SJCRH30 (cell line): Measurements from ENCODE around the gene ABHD3. TPM values are rescaled to one million over a fixed set of nuclear protein-coding genes. Genes with fewer than 3 reads are reported as not detected.
"Not testable (repeated sequence)": the region's sequence is repeated elsewhere in the genome, so short reads cannot be mapped to it uniquely, and the experiment has no call there.

ENCODE experiments used
- DNase-seq, 2 experiments: peaks; one replicate each; pipeline ENCODE4 v3.0.0-alpha.2; 2015 to 2020
- H3K27ac ChIP-seq: fragments of 250-450 bp; sonication (Bioruptor Pico); 2 replicates; pipeline ENCODE4 v1.5.1; 2020; ENCODE audit warnings: mild to moderate bottlenecking, moderate library complexity
- H3K27me3 ChIP-seq: fragments of 250-450 bp; sonication (Bioruptor Pico); 2 replicates; pipeline ENCODE4 v1.5.1; 2020; ENCODE audit warnings: mild to moderate bottlenecking, moderate library complexity
- H3K36me3 ChIP-seq: fragments of 250-450 bp; sonication (Bioruptor Pico); 2 replicates; pipeline ENCODE4 v1.5.1; 2020; ENCODE audit warnings: mild to moderate bottlenecking, moderate library complexity
- H3K4me1 ChIP-seq: fragments of 250-450 bp; sonication (Bioruptor Pico); 2 replicates; pipeline ENCODE4 v1.5.1; 2020; ENCODE audit warnings: mild to moderate bottlenecking, moderate library complexity
- H3K4me3 ChIP-seq: fragments of 250-450 bp; sonication (Bioruptor Pico); 2 replicates; pipeline ENCODE4 v1.5.1; 2020; ENCODE audit warnings: mild to moderate bottlenecking, moderate library complexity
- H3K9me3 ChIP-seq: fragments of 250-450 bp; sonication (Bioruptor Pico); replicated peaks from 2 replicates; pipeline ENCODE4 v1.5.1; 2020; ENCODE audit warnings: mild to moderate bottlenecking, moderate library complexity
- total RNA-seq: library from RNA; depleted of rRNA; stranded (reverse); fragments of >200 nt; shearing (Covaris generic); gene quantifications from 2 replicates; pipeline ENCODE4 v1.2.3, GENCODE V29; 2014

ABHD3 gene
- total RNA-seq, 1 experiment from 2014 or later = 13.2 TPM

GRCh38 chr18:21733011-21733410 is 28.4 kb upstream of the ABHD3 start:
- DNase-seq = no peak
- H3K27ac ChIP-seq = no peak overlapping the region
- no peaks in the 10 kb centered on the region for H3K9me3 ChIP-seq
- H3K27me3 ChIP-seq = no peaks in the 10 kb centered on the region
- no peaks in the 10 kb centered on the region for H3K4me1 ChIP-seq
- H3K36me3 ChIP-seq = no peaks in the 10 kb centered on the region
- no peak overlapping the region for H3K4me3 ChIP-seq

GRCh38 chr18:21727702-21728101 is 23.1 kb upstream of the ABHD3 start:
- Histone ChIP-seq H3K27ac (no peak overlapping the region), H3K9me3 (no peaks in the 10 kb centered on the region), H3K36me3 (no peaks in the 10 kb centered on the region), H3K27me3 (no peaks in the 10 kb centered on the region), H3K4me3 (no peak overlapping the region), H3K4me1 (no peaks in the 10 kb centered on the region)
- DNase-seq = no peak

GRCh38 chr18:21725201-21725600 is 20.6 kb upstream of the ABHD3 start:
- Histone ChIP-seq H3K27ac (no peak overlapping the region), H3K4me3 (no peak overlapping the region), H3K36me3 (no peaks in the 10 kb centered on the region), H3K4me1 (no peaks in the 10 kb centered on the region), H3K27me3 (no peaks in the 10 kb centered on the region), H3K9me3 (no peaks in the 10 kb centered on the region)
- DNase-seq = no peak

- no peaks in the 10 kb centered on the region for H3K4me1 ChIP-seq
- H3K27ac ChIP-seq = no peak overlapping the region
- H3K9me3 ChIP-seq = no peaks in the 10 kb centered on the region
- H3K36me3 ChIP-seq = no peaks in the 10 kb centered on the region
- no peak overlapping the region for H3K4me3 ChIP-seq
- H3K27me3 ChIP-seq = no peaks in the 10 kb centered on the region
- no peak for DNase-seq
Observed at GRCh38 chr18:21722687-21723086, 18.1 kb upstream of the ABHD3 start.

GRCh38 chr18:21714474-21714873 is 9.9 kb upstream of the ABHD3 start:
- H3K9me3 ChIP-seq = no peaks in the 10 kb centered on the region
- H3K27me3 ChIP-seq = no peaks in the 10 kb centered on the region
- no peak for DNase-seq
- no peak overlapping the region for H3K4me3 ChIP-seq
- H3K36me3 ChIP-seq = no peaks in the 10 kb centered on the region
- no peaks in the 10 kb centered on the region for H3K4me1 ChIP-seq
- no peak overlapping the region for H3K27ac ChIP-seq

GRCh38 chr18:21707130-21707529 is 2.6 kb upstream of the ABHD3 start:
- H3K4me3 ChIP-seq, H3K27ac ChIP-seq, H3K27me3 ChIP-seq, DNase-seq, H3K9me3 ChIP-seq, H3K36me3 ChIP-seq, H3K4me1 ChIP-seq: not testable (repeated sequence)

- no peak for DNase-seq
- H3K4me1 ChIP-seq = no peaks in the 10 kb centered on the region
- H3K27me3 ChIP-seq = no peaks in the 10 kb centered on the region
- H3K9me3 ChIP-seq = no peaks in the 10 kb centered on the region
- H3K36me3 ChIP-seq = no peaks in the 10 kb centered on the region
- no peak overlapping the region for H3K4me3 ChIP-seq
- H3K27ac ChIP-seq = no peak overlapping the region
Observed at GRCh38 chr18:21706386-21706865, 1.9 kb upstream of the ABHD3 start.

GRCh38 chr18:21703241-21703820 is 1.2 kb downstream of the ABHD3 start:
- no peaks in the 10 kb centered on the region for H3K4me1 ChIP-seq
- no peak for DNase-seq
- no peaks in the 10 kb centered on the region for H3K27me3 ChIP-seq
- H3K9me3 ChIP-seq = no peaks in the 10 kb centered on the region
- H3K36me3 ChIP-seq = no peaks in the 10 kb centered on the region
- H3K4me3 ChIP-seq = peak overlapping the region; percentile 70
- peak overlapping the region; percentile 19; the same call in 1 of the 2 replicates for H3K27ac ChIP-seq

- Histone ChIP-seq H3K4me3 (no peak overlapping the region), H3K36me3 (no peaks in the 10 kb centered on the region), H3K9me3 (no peaks in the 10 kb centered on the region), H3K27me3 (no peaks in the 10 kb centered on the region), H3K27ac (no peak overlapping the region), H3K4me1 (no peaks in the 10 kb centered on the region)
- DNase-seq = no peak
Observed at GRCh38 chr18:21702602-21703001, 2.0 kb downstream of the ABHD3 start.

- no peak for DNase-seq
- Histone ChIP-seq H3K27ac (no peak overlapping the region), H3K4me1 (no peaks in the 10 kb centered on the region), H3K9me3 (no peaks in the 10 kb centered on the region), H3K36me3 (no peaks in the 10 kb centered on the region), H3K27me3 (no peaks in the 10 kb centered on the region), H3K4me3 (no peak overlapping the region)
Observed at GRCh38 chr18:21701621-21702020, 3.0 kb downstream of the ABHD3 start.

- no peaks in the 10 kb centered on the region for H3K36me3 ChIP-seq
- DNase-seq = no peak
- no peaks in the 10 kb centered on the region for H3K9me3 ChIP-seq
- H3K4me3 ChIP-seq = no peak overlapping the region
- H3K27me3 ChIP-seq = no peaks in the 10 kb centered on the region
- no peaks in the 10 kb centered on the region for H3K4me1 ChIP-seq
- H3K27ac ChIP-seq = no peak overlapping the region
Observed at GRCh38 chr18:21700528-21701075, 4.0 kb downstream of the ABHD3 start.

- peaks cover 10% of the 10 kb centered on the region for H3K36me3 ChIP-seq
- no peak overlapping the region for H3K4me3 ChIP-seq
- no peak overlapping the region for H3K27ac ChIP-seq
- no peaks in the 10 kb centered on the region for H3K4me1 ChIP-seq
- no peaks in the 10 kb centered on the region for H3K9me3 ChIP-seq
- DNase-seq = no peak
- no peaks in the 10 kb centered on the region for H3K27me3 ChIP-seq
Observed at GRCh38 chr18:21693322-21693721, 11.3 kb downstream of the ABHD3 start.

GRCh38 chr18:21689736-21690135 is 14.8 kb downstream of the ABHD3 start:
- H3K27me3 ChIP-seq = no peaks in the 10 kb centered on the region
- peaks cover 10% of the 10 kb centered on the region for H3K36me3 ChIP-seq
- H3K27ac ChIP-seq = no peak overlapping the region
- H3K4me3 ChIP-seq = no peak overlapping the region
- H3K4me1 ChIP-seq = no peaks in the 10 kb centered on the region
- H3K9me3 ChIP-seq = no peaks in the 10 kb centered on the region
- DNase-seq = no peak

- H3K27me3 ChIP-seq = no peaks in the 10 kb centered on the region
- no peaks in the 10 kb centered on the region for H3K9me3 ChIP-seq
- H3K4me1 ChIP-seq = no peaks in the 10 kb centered on the region
- no peak for DNase-seq
- H3K27ac ChIP-seq = no peak overlapping the region
- no peak overlapping the region for H3K4me3 ChIP-seq
- H3K36me3 ChIP-seq = peaks cover 7% of the 10 kb centered on the region
Observed at GRCh38 chr18:21686282-21687105, 18.1 kb downstream of the ABHD3 start.

- H3K4me1 ChIP-seq, H3K27ac ChIP-seq, H3K27me3 ChIP-seq, H3K9me3 ChIP-seq, H3K4me3 ChIP-seq, DNase-seq, H3K36me3 ChIP-seq: not testable (repeated sequence)
Observed at GRCh38 chr18:21685556-21685981, 19.0 kb downstream of the ABHD3 start.
